ENCODE data around the gene MGA.

DNA sequence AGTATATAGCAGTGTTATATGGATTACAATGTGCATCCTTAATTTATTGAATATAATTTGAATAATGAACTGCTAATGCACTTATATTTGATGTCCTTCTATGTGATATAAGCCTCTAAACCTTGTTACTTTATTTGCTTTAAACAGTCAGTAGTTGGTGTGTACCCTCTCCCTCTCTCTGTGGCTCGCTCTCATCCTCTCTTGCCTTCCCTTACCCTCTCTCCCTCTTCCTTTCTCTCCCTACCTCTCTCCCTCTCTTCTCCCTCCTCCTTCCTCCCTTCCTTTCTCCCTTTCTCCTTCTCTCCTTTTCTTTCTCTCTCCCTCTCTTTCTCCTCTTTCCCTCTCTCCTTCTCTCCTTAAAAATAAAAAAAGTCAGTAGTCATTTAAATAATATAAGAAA lies 28.9 kb downstream of the MGA start:
- no peak for TF ChIP-seq CTCF (IDR thresholded peaks at IDR 0.05; ENCODE audit: poor library complexity)
- TF ChIP-seq EZH2 (IDR thresholded peaks at IDR 0.05; ENCODE audit: borderline replicate concordance): no peak
- no peak for TF ChIP-seq EZH2phosphoT487 (IDR thresholded peaks at IDR 0.05; ENCODE audit: low read depth, severe bottlenecking, unreplicated experiment)

All from hepatocyte (in vitro differentiated cells).